Thoracic aorta (tissue), 2 donors: Measurements from ENCODE around the gene AP4S1. TPM values are rescaled to one million over a fixed set of nuclear protein-coding genes. Genes with fewer than 3 reads are reported as not detected.

Source experiments
- ATAC-seq: fragments of 150-250 bp; one replicate; pipeline ENCODE4 v1.8.0; 2017; ENCODE audit warnings: low read depth; ENCODE audit not compliant: insufficient number of reproducible peaks, low FRiP score
- DNase-seq: peaks from one replicate; pipeline ENCODE4 v3.0.0-alpha.2; 2020; ENCODE audit warnings: low spot score
- H3K27ac ChIP-seq, 2 donors: fragments of 200-600 bp; sonication (generic); 1 replicate in 1 of 2; 2 replicates in 1 of 2; pipeline ENCODE4 v1.5.1; 2016; ENCODE audit warnings: mild to moderate bottlenecking in 2 of 2, moderate library complexity in 2 of 2
- H3K27me3 ChIP-seq: fragments of 200-600 bp; sonication (generic); replicated peaks from 2 replicates; pipeline ENCODE4 v1.6.0; 2016; ENCODE audit warnings: mild to moderate bottlenecking; ENCODE audit not compliant: insufficient read depth
- H3K36me3 ChIP-seq: fragments of 200-600 bp; sonication (generic); one replicate; pipeline ENCODE4 v1.5.1; 2016
- H3K4me1 ChIP-seq, 2 donors: fragments of 200-600 bp; sonication (generic); 1 replicate in 1 of 2; 2 replicates in 1 of 2; pipeline versions ENCODE4 v1.5.1 to v1.6.0; 2016; ENCODE audit warnings: low read depth in 2 of 2, mild to moderate bottlenecking in 1 of 2; ENCODE audit not compliant: control insufficient read depth in 1 of 2
- H3K4me3 ChIP-seq: fragments of 200-600 bp; sonication (generic); 2 replicates; pipeline ENCODE4 v1.5.1; 2016; ENCODE audit warnings: mild to moderate bottlenecking
- H3K9me3 ChIP-seq: fragments of 200-600 bp; sonication (generic); 2 replicates; pipeline ENCODE4 v1.5.1; 2016
- total RNA-seq, 2 donors: library from RNA; depleted of rRNA; stranded (reverse); fragments of >200 nt; gene quantifications; one replicate each; pipeline versions ENCODE4 v1.1.0 to v1.2.3, GENCODE V29; 2016
- TF ChIP-seq, protein P1 (sequence below): fragments of 200-600 bp; sonication (generic); IDR thresholded peaks from one replicate; pipeline ENCODE4 v1.5.1; 2019; ENCODE audit warnings: antibody characterized with exemption

The AP4S1 gene
- total RNA-seq, 2 donors from 2014 or later, result 6.0 to 14.9 TPM

- Histone ChIP-seq H3K27ac (no peak overlapping the region), H3K9me3 (no peaks in the 10 kb centered on the region), H3K36me3 (peaks cover 24% of the 10 kb centered on the region), H3K4me1 (no peaks in the 10 kb centered on the region), H3K4me3 (no peak overlapping the region), H3K27me3 (no peaks in the 10 kb centered on the region)
- ATAC-seq (no peak), DNase-seq (no peak)
- TF ChIP-seq, protein P1, sequence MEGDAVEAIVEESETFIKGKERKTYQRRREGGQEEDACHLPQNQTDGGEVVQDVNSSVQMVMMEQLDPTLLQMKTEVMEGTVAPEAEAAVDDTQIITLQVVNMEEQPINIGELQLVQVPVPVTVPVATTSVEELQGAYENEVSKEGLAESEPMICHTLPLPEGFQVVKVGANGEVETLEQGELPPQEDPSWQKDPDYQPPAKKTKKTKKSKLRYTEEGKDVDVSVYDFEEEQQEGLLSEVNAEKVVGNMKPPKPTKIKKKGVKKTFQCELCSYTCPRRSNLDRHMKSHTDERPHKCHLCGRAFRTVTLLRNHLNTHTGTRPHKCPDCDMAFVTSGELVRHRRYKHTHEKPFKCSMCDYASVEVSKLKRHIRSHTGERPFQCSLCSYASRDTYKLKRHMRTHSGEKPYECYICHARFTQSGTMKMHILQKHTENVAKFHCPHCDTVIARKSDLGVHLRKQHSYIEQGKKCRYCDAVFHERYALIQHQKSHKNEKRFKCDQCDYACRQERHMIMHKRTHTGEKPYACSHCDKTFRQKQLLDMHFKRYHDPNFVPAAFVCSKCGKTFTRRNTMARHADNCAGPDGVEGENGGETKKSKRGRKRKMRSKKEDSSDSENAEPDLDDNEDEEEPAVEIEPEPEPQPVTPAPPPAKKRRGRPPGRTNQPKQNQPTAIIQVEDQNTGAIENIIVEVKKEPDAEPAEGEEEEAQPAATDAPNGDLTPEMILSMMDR, result no peak
Observed at GRCh38 chr14:31137214-31137889, 111.9 kb downstream of the AP4S1 start.

DNA sequence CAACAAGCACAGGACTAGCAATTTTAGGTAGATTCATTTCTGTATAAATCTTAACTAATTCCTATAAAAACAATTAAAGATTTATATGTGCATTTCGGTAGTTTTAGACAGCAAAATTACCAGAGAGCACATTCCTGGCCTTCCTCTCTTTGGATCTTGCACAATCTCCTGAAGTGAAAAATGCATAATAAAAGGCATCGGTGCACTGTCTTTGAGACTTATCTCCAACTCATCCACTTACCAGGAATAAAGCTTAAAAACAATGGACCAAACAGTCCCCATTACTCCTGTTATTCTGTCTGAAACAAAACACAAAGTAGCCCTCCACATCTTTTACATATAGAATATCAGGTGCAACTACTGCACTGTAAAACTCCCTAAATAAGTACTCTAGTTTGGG, 112.9 kb downstream of the AP4S1 start:
- Histone ChIP-seq H3K27ac (no peak overlapping the region), H3K27me3 (no peaks in the 10 kb centered on the region), H3K9me3 (no peaks in the 10 kb centered on the region), H3K4me3 (no peak overlapping the region), H3K36me3 (peaks cover 26% of the 10 kb centered on the region), H3K4me1 (no peaks in the 10 kb centered on the region)
- TF ChIP-seq, protein P1, result no peak
- no peak for DNase-seq
- no peak for ATAC-seq

DNA sequence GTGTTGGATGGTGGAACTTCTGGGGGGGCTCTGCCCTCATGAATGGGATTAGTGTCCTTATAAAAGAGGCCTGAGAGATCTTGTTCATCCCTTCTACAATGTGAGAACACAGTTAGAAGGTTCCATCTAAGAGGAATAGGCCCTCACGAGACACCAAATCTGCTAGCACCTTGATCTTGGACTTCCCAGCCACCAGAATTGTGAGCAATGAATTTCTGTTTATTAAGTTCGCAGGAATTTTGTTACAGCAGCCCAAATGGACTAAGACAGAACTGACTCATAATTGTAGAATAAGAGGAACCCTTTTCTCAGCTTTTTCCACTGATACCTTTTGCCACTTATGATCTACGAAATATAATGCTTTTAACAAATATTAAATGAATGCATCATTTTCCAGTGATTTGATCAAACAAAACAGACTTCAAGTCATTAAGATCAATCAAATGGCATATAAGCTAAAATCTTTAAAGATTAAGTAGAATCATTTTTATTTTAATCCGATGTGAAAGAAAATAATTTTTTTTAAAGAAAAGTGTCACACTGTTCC, 113.9 kb downstream of the AP4S1 start:
- Histone ChIP-seq H3K36me3 (peaks cover 33% of the 10 kb centered on the region), H3K27ac (no peak overlapping the region), H3K4me1 (no peaks in the 10 kb centered on the region), H3K4me3 (no peak overlapping the region), H3K27me3 (no peaks in the 10 kb centered on the region), H3K9me3 (no peaks in the 10 kb centered on the region)
- TF ChIP-seq, protein P1, result no peak
- no peak for ATAC-seq
- no peak for DNase-seq

DNA sequence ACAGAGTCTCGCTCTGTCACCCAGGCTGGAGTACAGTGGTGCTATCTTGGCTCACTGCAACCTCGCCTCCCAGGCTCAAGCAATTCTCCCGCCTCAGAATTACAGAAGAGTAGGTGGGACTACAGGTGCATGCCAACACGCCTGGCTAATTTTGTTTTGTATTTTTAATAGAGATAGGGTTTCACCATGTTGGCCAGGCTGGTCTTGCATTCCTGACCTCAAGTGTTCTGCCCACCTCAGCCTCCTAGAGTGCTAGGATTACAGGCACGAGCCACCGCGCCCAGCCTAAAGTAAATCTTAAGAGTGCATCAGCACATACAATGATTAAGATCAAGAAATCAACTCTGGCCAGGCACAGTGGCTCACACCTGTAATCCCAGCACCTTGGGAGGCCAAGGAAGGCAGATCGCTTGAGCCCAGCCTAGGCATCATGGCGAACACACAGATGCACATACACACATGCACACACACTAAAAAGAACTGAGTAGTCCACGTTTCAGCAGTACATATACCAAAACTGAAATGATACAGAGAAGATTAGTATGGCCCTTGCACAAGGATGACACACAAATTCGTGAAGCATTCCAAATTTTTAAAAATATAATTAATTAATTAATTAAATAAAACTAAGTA, 117.1 kb downstream of the AP4S1 start:
- Histone ChIP-seq H3K36me3 (peaks cover 28% of the 10 kb centered on the region), H3K4me1 (no peaks in the 10 kb centered on the region), H3K27ac (no peak overlapping the region), H3K27me3 (no peaks in the 10 kb centered on the region), H3K9me3 (no peaks in the 10 kb centered on the region), H3K4me3 (no peak overlapping the region)
- ATAC-seq, result no peak
- no peak for DNase-seq
- TF ChIP-seq, protein P1, result no peak

Other genes with a start within 250 kb of the AP4S1 start
- gene COCH, start 151.1 kb upstream of the AP4S1 start, total RNA-seq, result 1 to 10 TPM; 1.5 to 9.9 TPM
- gene STRN3, start 730 bp downstream of the AP4S1 start, total RNA-seq, result 10 to 100 TPM; 39.5 to 41.2 TPM
- 100 to 1,000 TPM in 1 of 2 donors, 10 to 100 TPM in 1; 82.6 to 185 TPM for gene HECTD1, start 182.1 kb downstream of the AP4S1 start, total RNA-seq